Heart right ventricle (tissue), 16 donors: Measurements from ENCODE around the gene GAS2L1. TPM values are rescaled to one million over a fixed set of nuclear protein-coding genes. Genes with fewer than 3 reads are reported as not detected.

Source experiments
- ATAC-seq, 8 donors: fragments of 200-7000 bp; cut with Tn5 transposase; one replicate each; pipeline ENCODE4 v1.9.1; 2020; ENCODE audit warnings: mild to moderate bottlenecking in 8 of 8, moderate library complexity in 8 of 8, moderate number of reproducible peaks in 1 of 8
- DNase-seq, 2 donors: peaks; one replicate each; pipeline ENCODE4 v3.0.0-alpha.2; 2020
- H3K27ac ChIP-seq, 10 donors: fragments of 200-600 bp; sonication (generic) in 2 of 10; one replicate each; pipeline versions ENCODE4 v1.5.0 to v1.8.0; 2020 to 2022; ENCODE audit warnings: mild to moderate bottlenecking in 3 of 10
- H3K27me3 ChIP-seq, 7 donors: fragments of 200-600 bp; one replicate each; pipeline ENCODE4 v1.8.0; 2021 to 2022; ENCODE audit warnings: mild to moderate bottlenecking in 2 of 7
- H3K36me3 ChIP-seq, 9 donors: fragments of 200-600 bp; sonication (generic) in 1 of 9; one replicate each; pipeline versions ENCODE4 v1.5.0 to v1.8.0; 2020 to 2022; ENCODE audit warnings: mild to moderate bottlenecking in 2 of 9
- H3K4me1 ChIP-seq, 9 donors: fragments of 200-600 bp; sonication (generic) in 1 of 9; one replicate each; pipeline versions ENCODE4 v1.5.0 to v1.8.0; 2020 to 2022; ENCODE audit warnings: mild to moderate bottlenecking in 4 of 9
- H3K4me3 ChIP-seq, 10 donors: fragments of 200-600 bp; sonication (generic) in 2 of 10; one replicate each; pipeline versions ENCODE4 v1.5.0 to v1.8.0; 2020 to 2022; ENCODE audit warnings: mild to moderate bottlenecking in 7 of 10, moderate library complexity in 2 of 10
- H3K9me3 ChIP-seq, 11 donors: fragments of 200-600 bp in 10 of 11; sonication (generic) in 2 of 11; one replicate each; pipeline versions ENCODE4 v1.5.0 to v1.8.0; 2013 to 2022; ENCODE audit warnings: mild to moderate bottlenecking in 2 of 11, control low read depth in 1 of 11, moderate library complexity in 1 of 11
- CTCF ChIP-seq, 9 donors: fragments of 200-600 bp; sonication (generic) in 2 of 9; IDR thresholded peaks; one replicate each; pipeline versions ENCODE4 v1.5.0 to v1.8.0; 2021 to 2022; ENCODE audit warnings: antibody characterized with exemption in 9 of 9, mild to moderate bottlenecking in 5 of 9, moderate library complexity in 1 of 9
- WGBS, 2 donors: extraction: QIAGEN DNeasy Blood & Tissue Kit; methylation state at CpG; one replicate each; pipeline ENCODE4 v1.1.7; 2013; ENCODE audit warnings: inconsistent platforms in 1 of 2; 5-methylcytosine and 5-hydroxymethylcytosine counted together
- intact Hi-C, 10 donors: fragments of 100-400 bp; cut with DNase I; formaldehyde crosslinking; loops; one replicate each; pipeline versions ENCODE4 v1.11.1 to v1.14.2; 2022
- polyA plus RNA-seq, 2 donors: library from polyadenylated mRNA; stranded (reverse); fragments of 200-250 nt; gene quantifications; one replicate each; pipeline ENCODE4 v1.2.3, GENCODE V29; 2013
- total RNA-seq, 10 donors: library from RNA; stranded (reverse); fragmentation: NEBNext Ultra II Directional in 3 of 10; extraction: Animal tissue kit (Norgen Biotek cat#: 25700) in 3 of 10; gene quantifications; one replicate each; pipeline versions ENCODE4 v1.2.1 to v1.2.4, GENCODE V29; 2021 to 2023
- donor health status: Arrhythmogenic right ventricular cardiomyopathy.
- donor health status: ischemic (EF 13 %, LVEDD 7.1; RV severe dilation, severe dysfunction).
- donor health status: healthy with polysubstance abuse.
- donor health status: DM: no; HTN: yes; CAD: no.
- donor health status: DM: no; HTN: no; CAD: no.
- donor health status: ischemic (EF 25% LVEDD 6.9; RV normal size, moderate dysfunction).
- donor health status: ischemic (EF 25% LVEDD 5.7; RV mildly dilated, moderate dysfunction).
- donor health status: healthy.
- donor health status: DM: yes; HTN: yes; CAD: no.
- donor health status: Ischemic cardiomyopathy.
- donor health status: ischemic (EF 35%, LVEDD 5.7; RV mildly dilated, moderate dysfunction).
- donor health status: nonischemic (EF 11% LVEDD 7.7; RV severe dilation, severe dysfunction).
- donor health status: DM: yes; HTN: yes; CAD: no.
- donor health status: PGD.
- donor health status: ischemic (EF 29% LVEDD 5.4; RV normal size, mild dysfunction).
- donor health status: nonischemic (EF 23%, LVEDD 6.1; RV moderate dilation, normal function).

Gene GAS2L1
- total and polyA plus RNA-seq, 12 donors, result 10.9 to 45.0 (median 15.0) TPM

GRCh38 chr22:29330291-29330690 is 23.8 kb downstream of the GAS2L1 start:
- no peak for ATAC-seq
- no peak for TF ChIP-seq CTCF (IDR thresholded peaks at IDR 0.05)

GRCh38 chr22:29330753-29331152 is 24.3 kb downstream of the GAS2L1 start:
- ATAC-seq (peak in 7 of 8 donors; percentile 30 to 56 (median 51)), DNase-seq (peak; percentile 42 to 69)
- Histone ChIP-seq H3K4me3 (no peak overlapping the region), H3K9me3 (no peaks in the 10 kb centered on the region), H3K27ac (no peak overlapping the region), H3K27me3 (no peaks in the 10 kb centered on the region), H3K36me3 (peaks cover 0 to 97% (median 33%) of the 10 kb centered on the region in 9 donors), H3K4me1 (peaks cover 0 to 14% (median 10%) of the 10 kb centered on the region in 9 donors)
- intact Hi-C loops, result no loop called here
- WGBS, 2 donors, result 48 to 51% methylated on average over 9 of the region's 9 CpGs
- TF ChIP-seq CTCF (IDR thresholded peaks at IDR 0.05), result no peak

More at GRCh38 chr22:29330291-29330690, 23.8 kb downstream of the GAS2L1 start:
- H3K4me3 ChIP-seq, result no peak overlapping the region
- H3K9me3 ChIP-seq, result no peaks in the 10 kb centered on the region
- 88 to 89% methylated on average over 19 of the region's 19 CpGs for WGBS, 2 donors
- H3K27me3 ChIP-seq, result no peaks in the 10 kb centered on the region
- intact Hi-C loops, result no loop called here
- H3K4me1 ChIP-seq, result peaks cover 0 to 14% (median 10%) of the 10 kb centered on the region in 9 donors
- H3K27ac ChIP-seq, result peak overlapping the region in 1 of 10 donors; percentile 1
- H3K36me3 ChIP-seq, result peaks cover 0 to 92% (median 33%) of the 10 kb centered on the region in 9 donors
- DNase-seq, result no peak

- no peaks in the 10 kb centered on the region for H3K27me3 ChIP-seq
- H3K36me3 ChIP-seq, result peaks cover 0 to 100% (median 33%) of the 10 kb centered on the region in 9 donors
- ATAC-seq, result no peak
- H3K4me3 ChIP-seq, result no peak overlapping the region
- TF ChIP-seq CTCF (IDR thresholded peaks at IDR 0.05), result no peak
- DNase-seq, result no peak
- 92 to 93% methylated on average over 8 of the region's 8 CpGs for WGBS, 2 donors
- H3K27ac ChIP-seq, result no peak overlapping the region
- H3K9me3 ChIP-seq, result no peaks in the 10 kb centered on the region
- intact Hi-C loops, result no loop called here
- H3K4me1 ChIP-seq, result peaks cover 0 to 14% (median 10%) of the 10 kb centered on the region in 9 donors
Observed at GRCh38 chr22:29331213-29331612, 24.8 kb downstream of the GAS2L1 start.

GRCh38 chr22:29331658-29332300 is 25.3 kb downstream of the GAS2L1 start:
- no peak for TF ChIP-seq CTCF (IDR thresholded peaks at IDR 0.05)
- Histone ChIP-seq H3K4me3 (no peak overlapping the region), H3K27ac (no peak overlapping the region), H3K27me3 (no peaks in the 10 kb centered on the region), H3K36me3 (peaks cover 0 to 100% (median 28%) of the 10 kb centered on the region in 9 donors), H3K4me1 (peaks cover 0 to 15% (median 10%) of the 10 kb centered on the region in 9 donors), H3K9me3 (no peaks in the 10 kb centered on the region)
- ATAC-seq (no peak), DNase-seq (no peak)
- intact Hi-C loops, result no loop called here
- WGBS, 2 donors, result 87 to 89% methylated on average over 14 of the region's 14 CpGs
